OCI-LY3 (cell line): ENCODE measurements around the gene TNNT3.

ENCODE experiments used
- H2AFZ ChIP-seq: fragments of 200-600, 300-600 bp; shearing (Covaris generic); 2 replicates; pipeline ENCODE4 v1.6.0; 2014; ENCODE audit warnings: antibody characterized with exemption, low read depth, low read length
- H3K27ac ChIP-seq: fragments of 200-600, 300-600 bp; sonication (generic); 2 replicates; pipeline ENCODE4 v1.5.1; 2014; ENCODE audit warnings: mild to moderate bottlenecking, low read length, moderate library complexity, mixed read lengths
- H3K27me3 ChIP-seq: fragments of 200-600, 300-600 bp; sonication (generic); 2 replicates; pipeline ENCODE4 v1.6.1; 2014; ENCODE audit warnings: low read depth, low read length, mixed read lengths
- H3K36me3 ChIP-seq: fragments of 200-600, 300-600 bp; sonication (generic); replicated peaks from 2 replicates; pipeline ENCODE3; 2014; ENCODE audit warnings: low read depth, low read length, mixed read lengths
- H3K4me1 ChIP-seq: fragments of 300-600, 200-600 bp; sonication (generic); 2 replicates; pipeline ENCODE4 v1.6.1; 2014; ENCODE audit warnings: low read length, mixed read lengths
- H3K4me2 ChIP-seq: fragments of 200-600, 300-600 bp; sonication (generic); 2 replicates; pipeline ENCODE4 v1.6.1; 2014; ENCODE audit warnings: low read length, mixed read lengths
- H3K4me3 ChIP-seq: fragments of 300-600, 200-600 bp; sonication (generic); 2 replicates; pipeline ENCODE4 v1.5.1; 2014; ENCODE audit warnings: antibody characterized with exemption, mild to moderate bottlenecking, low read length, moderate library complexity
- H3K79me2 ChIP-seq: fragments of 300-600, 200-600 bp; shearing (Covaris generic); 2 replicates; pipeline ENCODE4 v1.6.1; 2014; ENCODE audit warnings: mild to moderate bottlenecking, low read length, mixed read lengths
- H3K9ac ChIP-seq: fragments of 300-600, 200-600 bp; shearing (Covaris generic); 2 replicates; pipeline ENCODE4 v1.6.0; 2014; ENCODE audit warnings: mild to moderate bottlenecking, low read length, moderate library complexity
- H3K9me3 ChIP-seq: fragments of 200-600, 300-600 bp; shearing (Covaris generic); 2 replicates; pipeline ENCODE4 v1.6.1; 2014; ENCODE audit warnings: low read length, mixed read lengths; ENCODE audit not compliant: insufficient read depth
- H4K20me1 ChIP-seq: fragments of 200-600, 300-600 bp; sonication (generic); 2 replicates; pipeline ENCODE4 v1.6.1; 2016; ENCODE audit warnings: low read length, mixed read lengths; ENCODE audit not compliant: insufficient read depth
- CTCF ChIP-seq: fragments of 200-600, 300-600 bp; sonication (generic); IDR thresholded peaks from 2 replicates; pipeline ENCODE4 v1.5.1; 2014; ENCODE audit warnings: antibody characterized with exemption, low read length, low read depth
- EZH2phosphoT487 ChIP-seq: fragments of 200-600 bp; shearing (Covaris generic); IDR thresholded peaks from 2 replicates; pipeline ENCODE4 v1.6.1; 2018; ENCODE audit warnings: antibody characterized with exemption, mixed run types, low read depth

TNNT3 gene

GRCh38 chr11:1931341-1932104 is 12.0 kb downstream of the TNNT3 start:
- H3K36me3 ChIP-seq = no peaks in the 10 kb centered on the region
- H2AFZ ChIP-seq = no peak overlapping the region
- 0 out of 2 replicates have a peak, but pooled peaks cover 10% of the 10 kb centered on the region for H3K27me3 ChIP-seq
- H3K4me1 ChIP-seq = no peaks in the 10 kb centered on the region
- H3K27ac ChIP-seq = no peak overlapping the region
- H3K9ac ChIP-seq = no peak overlapping the region
- no peak overlapping the region for H3K4me2 ChIP-seq
- no peaks in the 10 kb centered on the region for H4K20me1 ChIP-seq
- no peaks in the 10 kb centered on the region for H3K9me3 ChIP-seq
- no peak for TF ChIP-seq CTCF
- TF ChIP-seq EZH2phosphoT487 = no peak
- H3K4me3 ChIP-seq = no peak overlapping the region
- H3K79me2 ChIP-seq = no peaks in the 10 kb centered on the region

GRCh38 chr11:1932105-1932480 is 12.6 kb downstream of the TNNT3 start:
- no peaks in the 10 kb centered on the region for H4K20me1 ChIP-seq
- H3K4me2 ChIP-seq = no peak overlapping the region
- TF ChIP-seq CTCF = no peak
- no peak for TF ChIP-seq EZH2phosphoT487
- 0 out of 2 replicates have a peak, but pooled peaks cover 10% of the 10 kb centered on the region for H3K27me3 ChIP-seq
- no peaks in the 10 kb centered on the region for H3K9me3 ChIP-seq
- H2AFZ ChIP-seq = no peak overlapping the region
- no peaks in the 10 kb centered on the region for H3K4me1 ChIP-seq
- H3K27ac ChIP-seq = no peak overlapping the region
- H3K9ac ChIP-seq = no peak overlapping the region
- no peaks in the 10 kb centered on the region for H3K36me3 ChIP-seq
- no peaks in the 10 kb centered on the region for H3K79me2 ChIP-seq
- H3K4me3 ChIP-seq = no peak overlapping the region

GRCh38 chr11:1932681-1933080 is 13.2 kb downstream of the TNNT3 start:
- H3K4me2 ChIP-seq = no peak overlapping the region
- H3K27me3 ChIP-seq = 0 out of 2 replicates have a peak, but pooled peaks cover 10% of the 10 kb centered on the region
- H4K20me1 ChIP-seq = no peaks in the 10 kb centered on the region
- no peak overlapping the region for H3K4me3 ChIP-seq
- H3K4me1 ChIP-seq = no peaks in the 10 kb centered on the region
- H3K79me2 ChIP-seq = no peaks in the 10 kb centered on the region
- no peak for TF ChIP-seq EZH2phosphoT487
- TF ChIP-seq CTCF = no peak
- no peak overlapping the region for H2AFZ ChIP-seq
- H3K9ac ChIP-seq = no peak overlapping the region
- no peaks in the 10 kb centered on the region for H3K9me3 ChIP-seq
- no peaks in the 10 kb centered on the region for H3K36me3 ChIP-seq
- no peak overlapping the region for H3K27ac ChIP-seq

- H3K4me1 ChIP-seq = no peaks in the 10 kb centered on the region
- H3K9me3 ChIP-seq = no peaks in the 10 kb centered on the region
- H3K27me3 ChIP-seq = 0 out of 2 replicates have a peak, but pooled peaks cover 10% of the 10 kb centered on the region
- no peaks in the 10 kb centered on the region for H3K36me3 ChIP-seq
- H2AFZ ChIP-seq = no peak overlapping the region
- H4K20me1 ChIP-seq = no peaks in the 10 kb centered on the region
- H3K79me2 ChIP-seq = no peaks in the 10 kb centered on the region
- TF ChIP-seq EZH2phosphoT487 (no peak), CTCF (no peak)
- no peak overlapping the region for H3K4me2 ChIP-seq
- no peak overlapping the region for H3K9ac ChIP-seq
- no peak overlapping the region for H3K4me3 ChIP-seq
- H3K27ac ChIP-seq = no peak overlapping the region
Measured at GRCh38 chr11:1933416-1934334, 14.2 kb downstream of the TNNT3 start.
